Ovary (tissue), 9 donors: ENCODE measurements around the gene MPP2. TPM values are rescaled to one million over a fixed set of nuclear protein-coding genes. Genes with fewer than 3 reads are reported as not detected.

ENCODE experiments used
- DNase-seq, 5 donors: peaks; one replicate each; pipeline ENCODE4 v3.0.0-alpha.2; 2019 to 2020
- H3K27ac ChIP-seq, 2 donors: fragments of 200-600 bp; one replicate each; pipeline versions ENCODE4 v1.5.1 to v1.8.0; 2019 to 2022
- H3K27me3 ChIP-seq: fragments of 200-600 bp; one replicate; pipeline ENCODE4 v1.8.0; 2022
- H3K36me3 ChIP-seq: fragments of 200-600 bp; sonication (generic); one replicate; pipeline ENCODE4 v1.5.1; 2019
- H3K4me1 ChIP-seq: one replicate; pipeline ENCODE4 v1.8.1; 2013; ENCODE audit warnings: mild to moderate bottlenecking, moderate library complexity; ENCODE audit not compliant: insufficient read depth
- H3K4me3 ChIP-seq: fragments of 200-600 bp; sonication (generic); one replicate; pipeline ENCODE4 v1.5.1; 2017
- H3K9me3 ChIP-seq, 2 donors: fragments of 200-600 bp in 1 of 2; sonication (generic) in 1 of 2; one replicate each; pipeline versions ENCODE4 v1.5.1 to v1.8.1; 2013 to 2019; ENCODE audit warnings: mild to moderate bottlenecking in 1 of 2, moderate library complexity in 1 of 2
- EP300 ChIP-seq: sonication (generic); formaldehyde crosslinking; IDR thresholded peaks from one replicate; pipeline ENCODE4 v1.6.1; 2017; ENCODE audit warnings: antibody characterized with exemption
- POLR2A ChIP-seq: fragments of 450-650 bp; IDR thresholded peaks from one replicate; pipeline ENCODE4 v1.6.1; 2017; ENCODE audit warnings: antibody characterized with exemption, mild to moderate bottlenecking, moderate library complexity
- WGBS, 3 donors: extraction: QIAGEN DNeasy Blood & Tissue Kit in 1 of 3; methylation state at CpG; one replicate each; pipeline versions ENCODE4 v1.1.5 to v1.1.7; 2013 to 2017; 5-methylcytosine and 5-hydroxymethylcytosine counted together
- intact Hi-C, 4 donors: fragments of 100-400 bp; cut with DNase I; formaldehyde crosslinking; loops; one replicate each; pipeline versions ENCODE4 v1.11.0 to v1.15.1; 2022 to 2023
- polyA plus RNA-seq, 2 donors: library from polyadenylated mRNA; stranded (reverse); fragments of 200-250 nt in 1 of 2; fragments of 350-450 nt in 1 of 2; fragmentation: Illumina TruSeq in 1 of 2; extraction: RNeasy Lipid Tissue Mini Kit (QIAGEN cat#74804) in 1 of 2; gene quantifications; one replicate each; pipeline ENCODE4 v1.2.3, GENCODE V29; 2013 to 2014
- total RNA-seq, 7 donors: library from RNA; depleted of rRNA in 2 of 7; stranded (reverse); fragments of >200 nt in 2 of 7; fragmentation: NEBNext Ultra II Directional in 3 of 7; extraction: Animal tissue kit (Norgen Biotek cat#: 25700) in 3 of 7; gene quantifications; one replicate each; pipeline versions ENCODE4 v1.1.0 to v1.2.4, GENCODE V29; 2016 to 2023
- TF ChIP-seq, protein P1 (sequence below), 3 donors: fragments of 450-650 bp in 2 of 3; fragments of 200-600 bp in 1 of 3; IDR thresholded peaks; one replicate each; pipeline versions ENCODE4 v1.5.1 to v1.8.0; 2016 to 2022; ENCODE audit warnings: antibody characterized with exemption in 3 of 3, mild to moderate bottlenecking in 1 of 3
- donor health status: DM: no; HTN: no; CAD: no; lungs with moderate emphysema.
- donor health status: DM: no; HTN: no; CAD: no.
- donor health status: Bipolar disorder and iron deficiency.
- donor health status: DM: yes; HTN: yes; CAD: no.
- donor health status: DM: no; HTN: no; CAD: no.
- donor health status: DM: yes; HTN: yes; CAD: no.

The MPP2 gene
- total and polyA plus RNA-seq, 9 donors: 2.6 to 6.5 (median 4.9) TPM

DNA sequence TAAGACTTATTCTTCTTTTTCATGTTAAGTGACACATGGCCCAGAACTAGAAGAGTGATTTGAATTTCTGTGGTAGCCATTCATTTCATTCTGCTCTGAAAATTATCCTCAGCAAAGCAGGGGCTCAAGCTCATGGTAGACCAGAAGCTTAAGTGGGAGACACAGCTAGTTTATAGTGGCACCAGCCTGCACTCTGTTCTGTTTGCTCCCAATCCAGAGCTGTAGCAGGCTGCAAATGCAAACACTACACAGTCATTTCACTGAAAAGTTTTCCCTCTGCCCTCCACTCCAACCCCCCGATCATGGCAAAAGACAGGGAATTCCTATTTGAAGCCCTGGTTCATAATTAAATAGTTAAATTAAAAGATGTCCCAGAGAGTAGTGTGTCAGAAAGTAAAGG lies 17.1 kb downstream of the MPP2 start:
- H3K27ac ChIP-seq: no peak overlapping the region
- no peak for TF ChIP-seq POLR2A
- TF ChIP-seq EP300: no peak
- TF ChIP-seq, protein P1, sequence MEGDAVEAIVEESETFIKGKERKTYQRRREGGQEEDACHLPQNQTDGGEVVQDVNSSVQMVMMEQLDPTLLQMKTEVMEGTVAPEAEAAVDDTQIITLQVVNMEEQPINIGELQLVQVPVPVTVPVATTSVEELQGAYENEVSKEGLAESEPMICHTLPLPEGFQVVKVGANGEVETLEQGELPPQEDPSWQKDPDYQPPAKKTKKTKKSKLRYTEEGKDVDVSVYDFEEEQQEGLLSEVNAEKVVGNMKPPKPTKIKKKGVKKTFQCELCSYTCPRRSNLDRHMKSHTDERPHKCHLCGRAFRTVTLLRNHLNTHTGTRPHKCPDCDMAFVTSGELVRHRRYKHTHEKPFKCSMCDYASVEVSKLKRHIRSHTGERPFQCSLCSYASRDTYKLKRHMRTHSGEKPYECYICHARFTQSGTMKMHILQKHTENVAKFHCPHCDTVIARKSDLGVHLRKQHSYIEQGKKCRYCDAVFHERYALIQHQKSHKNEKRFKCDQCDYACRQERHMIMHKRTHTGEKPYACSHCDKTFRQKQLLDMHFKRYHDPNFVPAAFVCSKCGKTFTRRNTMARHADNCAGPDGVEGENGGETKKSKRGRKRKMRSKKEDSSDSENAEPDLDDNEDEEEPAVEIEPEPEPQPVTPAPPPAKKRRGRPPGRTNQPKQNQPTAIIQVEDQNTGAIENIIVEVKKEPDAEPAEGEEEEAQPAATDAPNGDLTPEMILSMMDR (IDR thresholded peaks at IDR 0.05): no peak
- H3K27me3 ChIP-seq: no peaks in the 10 kb centered on the region
- no peak for DNase-seq
- intact Hi-C loops: no loop called here
- H3K4me1 ChIP-seq: no peaks in the 10 kb centered on the region
- no peaks in the 10 kb centered on the region for H3K9me3 ChIP-seq
- H3K36me3 ChIP-seq: no peaks in the 10 kb centered on the region
- 91 to 96% (median 93%) methylated on average over 1 of the region's 1 CpG for WGBS, 3 donors
- H3K4me3 ChIP-seq: no peak overlapping the region

DNA sequence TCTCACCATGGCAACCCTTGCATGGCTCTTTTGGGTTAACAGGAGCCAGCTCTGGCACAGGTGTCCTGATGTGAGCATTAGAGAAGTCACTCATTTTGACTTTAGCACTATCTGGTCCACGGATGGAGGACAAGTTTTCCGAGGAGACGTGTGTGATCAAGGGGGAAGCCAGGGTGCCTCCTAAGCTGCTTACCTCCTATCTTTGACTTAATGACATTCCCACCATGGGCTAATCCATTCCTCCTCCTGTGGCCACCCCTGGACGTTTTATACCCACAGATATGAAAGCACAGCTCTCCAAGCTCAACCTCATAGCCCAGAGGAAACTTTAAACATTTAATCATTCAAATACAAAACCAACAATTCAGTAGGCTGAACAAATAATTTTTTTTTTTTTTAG lies 18.8 kb downstream of the MPP2 start:
- intact Hi-C loops: no loop called here
- no peak overlapping the region for H3K4me3 ChIP-seq
- WGBS, 3 donors: 72 to 81% (median 77%) methylated on average over 4 of the region's 4 CpGs
- no peaks in the 10 kb centered on the region for H3K9me3 ChIP-seq
- H3K27me3 ChIP-seq: no peaks in the 10 kb centered on the region
- no peak for DNase-seq
- no peaks in the 10 kb centered on the region for H3K36me3 ChIP-seq
- no peaks in the 10 kb centered on the region for H3K4me1 ChIP-seq
- TF ChIP-seq EP300 (no peak), POLR2A (no peak)
- TF ChIP-seq, protein P1 (IDR thresholded peaks at IDR 0.05): no peak
- no peak overlapping the region for H3K27ac ChIP-seq

DNA sequence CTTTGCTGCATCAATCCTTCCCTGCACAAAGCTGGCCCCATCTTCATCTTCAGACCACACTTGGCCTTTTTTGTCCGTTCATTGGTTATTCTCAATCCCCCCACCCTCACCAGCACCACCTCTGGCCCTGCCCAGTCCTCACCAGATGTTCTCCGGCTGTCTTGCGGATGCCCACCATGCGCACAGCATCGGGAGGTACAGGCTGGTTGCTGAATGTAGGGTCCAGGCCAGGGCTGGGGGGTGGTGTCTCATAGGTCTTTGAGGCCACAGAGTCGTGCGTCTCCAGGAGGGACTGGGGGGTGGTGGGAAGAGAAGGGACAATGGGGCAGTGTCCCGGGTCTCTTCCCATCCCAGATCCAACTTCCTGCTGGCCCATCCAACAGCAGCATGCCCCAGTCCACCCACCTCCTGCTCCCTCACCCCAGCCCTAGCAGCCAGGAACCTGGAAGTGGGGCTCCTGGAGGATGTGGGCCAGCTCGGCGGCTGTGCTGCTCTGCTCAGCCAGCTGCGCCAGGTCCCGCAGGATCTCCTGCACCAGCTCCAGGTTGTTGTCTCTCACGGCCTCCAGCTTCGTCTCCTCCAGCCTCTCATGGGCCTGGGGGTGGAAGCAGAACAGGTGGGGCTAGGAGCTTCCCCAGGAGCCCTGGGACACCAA lies 24.4 kb downstream of the MPP2 start:
- Histone ChIP-seq H3K4me1 (peaks cover 2% of the 10 kb centered on the region), H3K27me3 (no peaks in the 10 kb centered on the region), H3K4me3 (no peak overlapping the region), H3K9me3 (no peaks in the 10 kb centered on the region), H3K27ac (no peak overlapping the region), H3K36me3 (no peaks in the 10 kb centered on the region)
- TF ChIP-seq EP300: no peak
- TF ChIP-seq, protein P1 (IDR thresholded peaks at IDR 0.05): no peak
- TF ChIP-seq POLR2A: no peak
- intact Hi-C loops: no loop called here
- 88 to 92% (median 88%) methylated on average over 12 to 14 of the region's 14 CpGs for WGBS, 3 donors
- no peak for DNase-seq

DNA sequence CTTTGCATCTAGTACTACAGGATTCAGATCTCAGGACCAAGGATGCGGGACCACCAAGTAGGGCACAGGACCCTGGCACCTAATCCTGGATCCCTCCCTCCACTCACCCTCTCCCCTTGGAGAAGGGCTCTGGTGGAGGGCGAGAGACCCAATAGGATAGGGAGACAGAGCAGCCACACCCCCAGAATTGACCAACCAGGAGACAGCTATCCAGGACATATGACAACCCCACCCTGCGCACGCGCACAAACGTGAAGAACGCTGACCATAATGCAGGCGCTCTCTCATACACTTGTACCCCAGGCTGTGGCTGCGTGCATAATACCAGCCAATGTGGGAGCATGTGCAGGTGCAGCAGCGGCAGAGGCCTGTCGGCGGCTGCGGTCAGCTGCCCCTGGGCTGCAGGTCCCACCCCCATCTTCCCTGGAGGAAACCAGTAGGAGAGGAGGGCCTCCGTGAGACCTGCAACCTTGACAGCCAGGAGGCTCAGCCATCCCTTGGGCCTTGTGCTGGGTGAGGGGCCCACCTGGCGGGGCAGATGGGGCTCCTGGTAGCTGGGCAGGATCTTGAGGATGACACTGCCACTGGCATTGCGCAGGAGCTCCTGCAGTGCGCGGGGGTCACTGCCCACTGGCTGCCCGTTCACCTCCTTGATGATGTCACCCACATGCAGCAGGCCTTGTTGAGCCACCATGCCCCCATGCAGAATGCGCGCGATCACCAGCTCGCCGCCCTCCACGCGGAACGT lies 25.4 kb downstream of the MPP2 start:
- Histone ChIP-seq H3K27me3 (no peaks in the 10 kb centered on the region), H3K9me3 (no peaks in the 10 kb centered on the region), H3K27ac (no peak overlapping the region), H3K4me1 (peaks cover 2% of the 10 kb centered on the region), H3K36me3 (no peaks in the 10 kb centered on the region), H3K4me3 (no peak overlapping the region)
- 89 to 93% (median 91%) methylated on average over 27 of the region's 27 CpGs for WGBS, 3 donors
- intact Hi-C loops: no loop called here
- DNase-seq: no peak
- TF ChIP-seq, protein P1 (IDR thresholded peaks at IDR 0.05): no peak
- TF ChIP-seq EP300: no peak
- no peak for TF ChIP-seq POLR2A
